ENCODE results near the gene ETS1.

Gene ETS1

DNA sequence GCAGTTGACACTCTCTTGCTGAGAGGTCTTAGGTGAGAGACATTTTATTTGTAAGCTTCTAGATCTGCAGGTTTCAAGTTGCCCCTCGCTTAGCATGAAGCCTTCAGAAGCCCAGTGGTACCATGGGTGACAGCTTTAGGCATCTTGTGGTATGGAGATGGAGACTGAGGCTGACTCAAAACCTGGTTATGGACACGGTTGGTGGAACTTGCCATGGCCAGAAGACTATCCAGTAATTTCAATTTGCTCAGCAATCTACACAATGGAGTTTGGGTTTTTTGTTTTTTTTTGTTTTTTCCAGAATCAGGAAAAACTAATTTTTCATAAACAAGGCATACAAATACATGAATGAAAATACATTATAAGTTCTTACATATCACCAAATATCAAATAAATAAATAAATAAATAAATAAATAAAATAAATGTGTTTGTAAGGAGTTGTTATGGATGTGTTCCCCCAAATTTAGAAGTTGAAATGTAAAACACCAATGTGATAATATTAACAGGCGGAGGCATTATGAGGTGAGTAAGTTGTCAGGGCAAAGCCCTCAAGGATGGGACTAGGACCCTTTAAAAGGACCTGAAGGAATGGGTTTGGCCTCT, 22.6 kb downstream of the ETS1 start:
- no peak for DNase-seq

DNA sequence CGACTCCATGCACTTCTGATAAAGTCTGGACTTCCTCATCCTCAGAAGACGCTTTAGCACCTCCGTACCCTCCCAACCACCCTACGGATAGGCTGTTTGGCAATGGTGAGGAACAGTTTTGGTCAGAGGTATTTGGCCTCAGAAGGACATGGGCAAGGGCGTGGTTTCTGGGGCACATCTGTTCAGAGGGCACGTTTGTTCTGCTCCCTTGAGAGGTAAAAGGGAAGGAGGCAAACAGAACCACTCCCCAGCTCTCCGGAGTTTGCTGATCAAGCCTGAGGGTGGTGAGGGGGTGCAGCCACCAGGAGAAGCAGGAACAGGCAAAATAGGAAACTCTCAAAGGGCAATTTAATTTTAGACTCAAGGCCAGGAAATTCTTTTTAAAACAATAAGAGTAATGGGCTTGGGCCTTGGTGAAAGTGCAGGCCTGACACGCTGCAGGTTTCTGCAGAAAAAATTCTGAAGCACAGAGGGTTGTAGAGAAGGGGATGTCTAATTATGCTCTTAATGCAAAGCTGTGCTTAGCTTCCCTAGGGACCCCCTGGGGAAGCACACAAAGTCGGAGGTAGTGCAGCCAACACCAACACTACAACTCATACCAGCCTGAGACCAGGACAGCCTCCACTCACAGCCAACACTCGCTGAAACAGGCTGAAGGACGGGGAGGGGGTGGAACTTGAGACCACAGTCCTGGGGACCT, 23.3 kb downstream of the ETS1 start:
- no peak for DNase-seq

DNA sequence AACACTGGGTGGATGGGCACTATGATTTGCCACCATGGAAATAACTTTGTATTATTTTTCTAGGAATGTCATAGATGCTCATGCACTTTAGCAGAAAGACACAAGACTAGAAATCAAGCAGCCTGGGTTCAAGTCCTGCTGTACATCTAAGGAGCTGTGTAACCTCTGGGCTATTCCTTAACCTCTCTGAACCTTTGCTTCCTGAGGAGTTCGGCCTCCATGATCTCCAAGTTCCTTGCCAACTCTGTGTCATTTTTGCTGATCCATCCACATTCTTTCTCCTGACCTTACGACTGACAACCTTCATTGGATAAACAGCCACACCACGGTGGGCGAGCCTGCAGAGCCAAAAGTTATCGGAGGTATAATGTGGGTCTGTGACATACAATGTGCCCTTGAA, 24.1 kb downstream of the ETS1 start:
- no peak for DNase-seq

DNA sequence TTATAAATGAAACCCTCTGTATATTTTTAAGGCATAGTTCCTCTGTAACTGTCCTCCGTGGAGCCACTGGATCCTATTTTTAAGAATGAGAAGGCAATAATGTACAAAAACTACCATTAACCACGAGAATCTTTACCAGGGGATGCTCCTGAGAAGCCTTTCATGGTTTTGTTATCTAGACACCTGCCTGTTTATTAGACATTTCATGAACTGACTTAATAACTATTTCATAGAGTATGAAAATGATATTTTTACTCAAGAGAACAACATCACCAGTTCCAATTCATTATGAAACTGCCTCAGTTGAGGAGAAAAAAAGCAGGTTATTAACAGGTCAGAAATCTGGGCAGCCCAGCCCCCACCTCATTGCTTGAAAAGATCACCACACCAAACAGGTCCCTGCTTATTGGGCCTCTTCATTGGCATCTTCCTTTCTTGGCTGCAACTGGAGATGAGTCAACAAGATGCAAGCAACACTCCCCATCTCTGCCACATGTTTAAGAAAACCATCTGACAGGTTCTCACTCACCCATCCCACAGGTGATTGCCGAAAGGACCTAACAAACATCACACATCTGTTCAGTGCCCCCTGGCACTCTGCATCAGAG, 27.8 kb downstream of the ETS1 start:
- DNase-seq: no peak

DNA sequence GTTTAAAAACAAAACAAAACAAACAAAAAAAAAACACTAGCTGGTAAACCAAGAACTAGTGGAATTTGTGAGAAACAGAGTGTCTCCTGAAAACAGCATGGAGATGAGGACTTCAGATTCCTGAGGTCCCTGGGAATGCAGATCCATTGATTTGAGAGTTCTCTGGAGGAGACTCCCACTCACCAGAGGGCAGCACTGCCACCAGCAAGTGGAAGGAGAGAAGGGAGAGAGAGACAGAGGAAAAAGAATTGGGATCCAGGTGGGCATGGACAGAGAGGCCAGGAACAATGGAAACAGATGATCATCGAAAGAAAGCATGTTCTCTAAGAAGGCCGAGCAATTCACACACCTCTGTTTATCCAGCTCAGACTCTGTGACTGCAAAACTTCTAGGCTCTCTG, 31.8 kb downstream of the ETS1 start:
- DNase-seq: no peak

DNA sequence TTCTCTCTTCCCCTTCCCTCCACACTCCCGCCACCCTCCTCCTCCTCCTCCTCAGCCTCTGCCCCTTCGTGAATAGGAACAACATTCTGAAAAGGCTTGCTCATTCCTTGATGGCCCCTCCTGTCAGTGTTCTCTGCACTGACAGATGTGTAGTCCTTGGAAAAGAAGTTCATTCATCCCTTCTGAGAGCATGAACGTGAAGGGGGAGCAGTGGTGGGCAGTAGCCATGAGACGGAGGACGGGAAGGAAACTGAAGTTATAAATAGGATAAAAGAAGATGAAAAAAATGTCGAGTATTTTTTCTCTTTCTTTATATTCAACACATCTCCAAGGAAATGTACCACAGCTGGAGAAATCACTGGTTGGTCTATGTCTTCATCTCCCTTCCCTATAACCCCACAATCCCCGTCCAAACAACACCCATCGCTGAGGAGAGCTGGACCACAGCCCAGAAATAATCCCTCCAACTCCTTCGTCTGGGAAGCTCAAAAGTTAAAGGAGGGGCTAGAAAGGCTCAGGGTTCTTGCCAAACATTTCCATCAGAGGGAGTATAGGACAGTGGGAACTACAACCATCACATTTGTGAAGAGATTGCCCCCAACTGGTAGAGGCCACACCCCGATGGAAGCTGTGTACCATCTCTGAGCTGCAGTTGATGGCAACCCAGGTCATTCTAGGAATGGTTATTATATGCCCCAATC, 33.5 kb downstream of the ETS1 start:
- no peak for DNase-seq

DNA sequence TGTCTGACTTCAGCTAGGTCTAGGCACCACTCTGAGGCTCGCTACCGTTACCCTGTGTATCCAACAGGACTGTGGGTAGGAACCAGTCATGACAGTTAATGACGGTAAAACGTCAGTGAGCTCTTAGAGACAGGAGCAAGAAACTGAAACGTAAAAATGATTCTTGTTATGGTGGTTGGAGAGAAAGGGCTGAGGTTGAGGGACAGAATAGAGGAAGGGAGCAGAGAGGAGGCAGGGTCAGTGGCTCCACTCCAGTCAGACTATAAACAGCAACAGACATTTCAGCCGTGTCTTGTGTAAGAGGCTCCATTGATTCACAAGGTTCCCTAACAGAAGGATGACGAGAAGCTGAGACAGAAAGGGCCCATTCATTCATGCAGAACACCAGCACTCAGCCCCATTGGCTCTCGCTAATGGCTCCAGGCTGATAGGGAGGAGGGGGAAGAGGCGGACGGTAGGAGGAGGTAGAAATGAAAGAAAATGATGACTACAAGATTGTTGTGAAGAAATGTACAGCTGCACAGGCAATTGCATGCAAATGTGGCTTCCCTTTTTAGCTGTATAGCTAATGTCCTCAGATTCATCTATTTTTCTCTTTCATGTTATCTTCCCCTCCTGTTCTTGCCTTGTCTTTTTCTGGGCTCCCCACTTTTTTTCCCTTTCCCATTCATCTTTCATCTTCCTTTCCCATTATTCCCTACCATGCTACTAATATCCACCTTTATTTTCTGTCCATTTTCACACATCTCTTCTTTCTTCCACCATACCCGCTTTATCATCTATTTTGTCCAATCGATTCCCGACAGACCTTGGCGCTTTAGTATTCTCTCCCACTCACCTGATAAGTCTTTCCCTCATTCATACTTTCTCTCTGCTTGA, 34.3 kb downstream of the ETS1 start:
- DNase-seq: no peak

DNA sequence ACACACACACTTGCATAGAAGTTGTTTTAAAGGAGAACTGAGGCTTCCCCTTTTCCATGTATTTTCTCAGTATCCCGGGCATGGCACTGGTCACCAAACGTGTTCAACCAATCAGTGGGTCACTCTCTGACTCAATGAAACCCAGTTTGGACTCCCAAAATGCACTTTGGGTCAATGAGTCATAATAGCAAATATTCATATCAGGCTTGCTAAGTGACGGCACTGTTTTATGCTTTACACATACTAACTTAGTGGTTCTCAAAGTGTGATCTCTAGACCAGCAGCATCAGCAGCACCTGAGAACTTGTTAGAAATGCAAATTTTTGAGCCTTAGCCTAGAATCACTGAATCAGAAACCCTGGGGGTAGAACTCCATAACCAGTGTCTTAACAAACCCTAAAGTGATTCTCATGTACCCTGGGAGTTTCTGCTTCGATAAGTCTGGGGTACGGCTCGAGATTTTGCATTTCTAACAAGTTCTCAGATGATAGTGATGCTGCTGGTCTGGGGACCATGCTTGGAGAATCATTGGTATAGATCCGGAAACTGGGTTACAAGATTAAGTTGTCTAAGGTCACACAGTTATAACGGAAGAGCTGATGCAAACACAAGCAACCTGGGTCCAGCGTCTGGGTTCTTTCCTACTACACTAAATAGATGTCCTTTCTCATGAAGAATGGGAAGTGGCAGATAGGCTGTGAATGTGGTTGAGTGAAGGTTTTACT, 35.6 kb downstream of the ETS1 start:
- no peak for DNase-seq

DNA sequence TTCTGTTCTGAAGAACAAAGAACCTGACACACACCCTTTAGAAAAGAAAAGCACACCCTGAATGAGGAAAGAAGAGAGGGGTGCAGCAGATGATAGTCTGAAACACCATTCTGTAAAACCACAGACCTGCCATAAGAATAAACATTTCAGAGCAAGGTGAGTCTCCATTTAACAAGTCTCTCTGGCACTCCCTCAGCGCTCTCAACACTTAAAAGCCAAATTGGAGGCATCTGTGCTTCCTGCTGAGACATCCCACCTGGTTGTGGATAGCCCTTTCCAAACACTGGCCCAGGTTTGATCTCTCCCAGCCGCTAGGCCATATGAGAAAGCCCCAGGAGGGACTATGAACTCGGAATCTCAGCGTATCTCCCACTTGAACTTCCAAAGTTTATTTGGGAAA, 36.3 kb downstream of the ETS1 start:
- no peak for DNase-seq

DNA sequence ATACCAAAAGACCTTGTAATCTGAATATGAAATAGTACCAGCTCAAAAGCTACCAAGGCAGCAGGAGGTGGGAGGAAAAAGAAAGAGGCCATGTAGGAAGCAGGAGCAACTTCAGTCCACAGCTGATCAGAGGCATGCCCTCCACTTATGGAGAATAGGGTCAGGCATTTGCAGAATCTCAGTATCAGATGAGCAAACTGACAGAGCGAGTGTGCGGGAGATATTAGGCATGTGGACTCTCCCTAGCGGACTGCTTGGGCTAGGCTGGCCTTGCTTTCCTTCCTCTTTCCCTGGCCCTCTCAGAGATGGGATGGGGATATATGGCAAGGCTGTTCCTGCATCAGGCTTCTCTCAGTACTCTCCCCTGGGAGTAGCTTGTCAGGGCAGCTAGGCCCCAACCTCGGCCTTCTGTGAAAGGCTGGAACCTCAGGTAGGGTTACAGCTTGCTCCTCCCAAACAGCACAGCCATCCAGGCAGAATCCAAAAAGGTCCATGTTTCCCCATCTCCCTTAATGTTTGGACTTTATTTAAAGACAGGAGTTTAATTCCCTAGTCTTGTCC, 37.0 kb downstream of the ETS1 start:
- DNase-seq: no peak

DNA sequence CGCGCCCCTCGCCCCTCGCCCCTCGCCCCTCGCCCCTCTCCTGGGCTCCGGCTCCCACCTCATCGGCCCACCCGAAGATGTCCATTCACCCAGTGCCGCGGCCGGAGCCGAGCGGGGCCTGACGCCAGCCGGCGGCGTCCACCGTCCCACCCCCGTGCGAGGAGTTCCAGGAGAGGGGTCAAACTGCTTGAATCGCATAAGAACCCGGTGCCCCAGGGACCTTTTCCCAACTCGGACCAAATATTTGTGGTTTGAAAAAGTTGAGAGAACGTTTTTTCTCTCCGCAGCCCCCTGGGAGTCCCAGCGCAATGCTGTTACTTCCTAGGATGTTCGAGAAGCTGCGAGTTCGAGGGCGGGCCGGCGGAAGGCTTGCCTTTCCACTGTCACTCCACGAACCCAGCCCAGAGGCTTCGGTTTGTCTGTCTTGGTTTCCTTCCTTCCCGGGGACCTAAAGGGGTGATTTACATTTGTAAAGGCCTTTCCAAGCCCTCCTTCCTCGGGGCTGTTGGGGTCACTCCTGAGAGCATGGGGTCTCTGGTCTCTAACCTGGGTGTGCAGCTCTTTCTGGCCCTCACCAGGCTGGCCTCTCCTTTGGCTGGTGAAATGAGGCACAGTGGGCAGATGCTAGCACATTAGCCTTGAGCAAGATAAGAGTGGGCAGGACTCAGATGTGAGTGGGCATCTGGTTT, 38.0 kb downstream of the ETS1 start:
- no peak for DNase-seq

DNA sequence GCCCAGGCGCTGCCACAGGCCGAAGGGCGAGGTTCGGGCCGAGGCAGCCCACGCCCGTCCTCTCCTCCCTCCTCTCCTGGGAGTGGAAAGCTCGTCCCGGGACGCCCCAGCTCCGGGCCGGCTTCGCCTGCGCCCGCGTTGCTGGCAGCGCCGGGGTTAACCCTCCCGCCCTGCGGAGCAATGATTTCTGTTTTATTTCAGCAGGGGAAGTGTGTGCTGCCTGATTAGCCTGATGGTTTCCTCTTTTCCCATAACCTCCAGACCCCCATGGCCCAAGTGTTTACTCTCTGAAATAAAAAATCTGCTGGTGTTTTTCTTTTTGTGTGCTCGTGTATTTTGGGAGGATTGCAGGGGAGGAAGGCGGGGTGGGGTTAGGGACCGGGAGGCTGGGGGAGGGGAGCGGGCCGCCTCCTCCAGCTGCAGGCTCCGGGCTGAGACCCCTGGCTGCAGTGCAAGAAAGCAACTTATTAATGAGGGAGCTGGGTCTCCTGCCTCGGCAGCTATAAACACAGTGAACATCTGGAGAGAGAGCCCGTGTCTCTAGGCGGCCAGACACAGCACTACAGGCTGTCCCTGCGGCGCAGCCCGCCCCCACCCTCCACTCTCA, 38.6 kb downstream of the ETS1 start:
- no peak for DNase-seq

DNA sequence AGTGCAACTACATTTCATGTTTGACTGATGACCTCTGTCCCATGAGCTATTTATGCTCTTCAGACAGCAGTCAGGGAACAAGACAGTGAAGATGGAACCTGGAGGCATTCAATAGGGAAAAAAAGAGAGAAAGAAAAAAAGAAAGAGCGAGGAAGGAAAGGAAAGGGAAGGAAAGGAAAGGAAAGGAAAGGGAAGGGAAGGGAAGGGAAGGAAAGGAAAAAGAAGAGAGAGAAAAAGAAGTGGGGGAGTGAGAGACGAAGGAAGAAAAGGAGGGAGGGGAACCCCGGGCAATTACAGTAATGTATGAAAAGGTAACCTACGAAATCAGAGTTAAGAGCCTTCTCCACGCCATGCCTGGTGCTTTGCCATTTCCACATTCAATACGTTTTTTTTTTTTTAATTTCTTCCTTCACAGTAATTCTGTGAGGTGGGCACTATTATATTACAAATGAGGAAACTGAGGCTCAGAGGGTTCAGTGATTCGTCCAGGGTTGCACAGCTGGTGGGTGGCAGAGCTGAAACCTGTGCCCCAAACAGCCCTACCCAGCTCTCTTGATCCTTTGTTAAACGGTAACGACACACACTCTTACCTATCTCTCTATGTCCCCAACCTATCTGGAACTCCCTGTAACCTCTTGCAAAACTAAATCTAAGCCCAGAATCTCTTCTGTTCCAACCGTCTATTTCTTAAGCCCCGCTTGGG, 39.3 kb downstream of the ETS1 start:
- DNase-seq: no peak

DNA sequence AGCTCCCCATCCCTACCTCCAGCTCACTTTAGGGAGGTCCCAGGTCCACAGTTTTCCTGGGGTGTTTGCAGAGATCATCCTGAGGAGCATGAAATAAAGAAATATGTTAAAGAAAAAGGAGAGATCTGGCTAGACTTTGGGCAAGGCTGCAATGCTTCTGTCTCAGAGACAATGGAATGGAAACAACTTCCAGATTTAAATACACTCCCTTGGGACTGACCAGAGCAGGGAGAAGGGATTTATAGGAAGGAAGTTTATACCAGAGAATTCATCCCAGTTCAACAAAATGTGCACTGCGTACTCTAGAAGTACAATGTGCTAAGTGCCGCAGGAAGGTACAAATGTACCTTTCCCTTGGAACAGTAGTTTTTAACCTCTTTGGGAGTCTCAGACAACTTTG, 40.4 kb downstream of the ETS1 start:
- DNase-seq: no peak

DNA sequence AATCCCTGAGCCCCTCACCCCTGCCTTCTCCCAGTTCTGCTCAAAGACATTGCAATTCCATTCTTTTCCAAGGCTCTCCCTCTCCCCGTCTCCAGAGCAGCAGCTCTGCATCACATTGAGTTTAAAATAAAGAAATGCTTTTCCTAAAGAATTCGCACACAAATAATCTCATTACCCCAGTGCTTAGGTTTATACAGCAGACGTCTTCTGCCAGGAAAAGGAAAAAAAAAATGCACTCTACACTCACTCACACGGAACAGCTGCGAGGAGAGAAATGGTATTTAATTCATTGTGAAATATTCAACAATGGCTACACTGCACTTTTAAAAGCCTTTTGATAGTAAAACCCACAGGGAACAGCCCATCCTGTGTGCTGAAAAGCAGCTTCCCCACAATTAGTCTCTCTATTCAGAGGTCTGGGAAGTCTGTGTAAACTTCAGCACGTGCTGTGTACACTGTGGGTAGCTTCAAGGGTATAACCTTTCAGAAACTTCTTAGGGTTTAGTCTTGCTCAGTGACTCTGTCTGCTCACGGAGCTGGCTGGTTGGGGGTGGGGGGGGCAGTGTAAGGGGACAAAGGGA, 42.8 kb downstream of the ETS1 start:
- DNase-seq: no peak

DNA sequence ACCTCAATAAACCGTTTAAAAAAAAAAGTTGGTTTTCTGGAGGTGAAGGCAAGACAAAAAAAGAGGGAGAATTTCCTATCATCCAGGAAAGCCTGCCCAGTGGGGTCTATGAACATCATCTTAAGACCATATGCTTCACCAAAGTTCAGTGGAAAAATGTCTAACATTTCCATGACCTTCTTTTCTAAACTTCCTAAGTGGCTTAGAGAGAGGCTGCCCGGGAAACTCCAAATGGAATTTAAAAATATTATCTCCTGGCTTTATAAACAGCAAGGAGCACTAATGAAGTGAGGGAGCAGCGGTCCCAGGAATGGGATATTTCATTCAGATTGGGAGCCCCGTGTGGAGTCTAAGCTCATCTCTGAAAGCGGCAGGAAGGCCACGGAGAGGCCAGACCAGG, 46.9 kb downstream of the ETS1 start:
- DNase-seq: no peak

DNA sequence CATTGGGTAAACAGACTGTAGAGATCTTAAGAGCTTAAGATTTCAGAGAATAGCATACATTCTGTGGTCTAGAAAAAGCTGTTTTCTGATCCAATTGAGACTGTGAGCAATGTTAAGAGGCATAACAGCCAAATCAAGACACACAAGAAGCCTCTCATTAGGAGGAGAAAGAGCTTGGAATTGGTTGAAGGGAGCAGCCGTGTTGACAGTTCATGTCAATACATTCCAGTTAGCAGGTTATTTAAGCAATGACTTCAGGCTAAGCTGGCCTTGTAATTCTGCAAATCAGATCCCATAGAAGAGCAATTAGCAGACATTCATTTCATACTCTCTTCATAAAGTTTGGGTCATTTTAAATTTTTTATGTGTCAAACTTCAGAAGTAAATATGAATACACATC, 50.9 kb downstream of the ETS1 start:
- DNase-seq: no peak

DNA sequence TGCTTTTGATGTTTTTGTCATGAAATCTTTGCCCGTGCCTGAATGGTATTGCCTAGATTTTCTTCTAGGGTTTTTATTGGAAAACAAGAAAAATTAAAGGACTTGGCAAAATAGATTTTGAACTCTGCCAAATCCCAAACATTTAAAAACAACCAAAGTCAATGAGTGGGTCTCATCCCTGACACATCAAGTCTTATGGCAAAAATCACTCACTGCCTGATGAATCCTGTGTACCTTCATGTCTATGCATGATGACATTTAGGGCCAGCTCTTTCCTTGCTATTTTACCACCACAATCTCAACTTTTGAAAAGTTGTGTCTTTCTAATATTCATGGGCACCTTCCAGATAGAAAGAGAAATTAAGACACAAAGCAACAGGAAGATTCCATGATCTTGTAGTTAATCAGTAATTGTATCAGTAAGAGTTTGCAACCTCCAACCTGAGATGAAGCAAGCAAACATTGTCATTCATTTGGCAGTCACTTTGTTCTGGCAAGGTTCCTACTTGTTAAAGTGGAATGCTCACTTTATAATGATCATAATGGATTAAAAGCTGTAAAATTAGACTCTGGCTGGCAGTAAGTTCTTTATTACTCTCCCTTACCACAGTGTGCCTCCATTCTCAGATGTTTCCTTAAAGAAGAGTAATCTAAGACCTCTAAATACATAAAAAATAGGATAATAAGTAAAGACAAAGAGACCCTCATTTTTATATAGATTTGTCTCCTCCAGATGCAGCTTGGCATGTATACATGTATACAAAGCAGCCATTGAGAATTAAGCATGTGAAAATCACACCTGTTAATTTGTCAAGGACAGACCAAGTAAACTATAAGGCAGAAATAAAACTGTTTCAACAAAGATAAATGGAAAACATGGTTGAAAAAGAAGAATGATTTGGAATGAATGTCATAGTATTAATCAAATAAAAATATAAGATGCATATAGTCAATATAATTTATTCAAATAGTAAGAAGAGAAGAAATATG, 51.6 kb downstream of the ETS1 start:
- no peak for DNase-seq

DNA sequence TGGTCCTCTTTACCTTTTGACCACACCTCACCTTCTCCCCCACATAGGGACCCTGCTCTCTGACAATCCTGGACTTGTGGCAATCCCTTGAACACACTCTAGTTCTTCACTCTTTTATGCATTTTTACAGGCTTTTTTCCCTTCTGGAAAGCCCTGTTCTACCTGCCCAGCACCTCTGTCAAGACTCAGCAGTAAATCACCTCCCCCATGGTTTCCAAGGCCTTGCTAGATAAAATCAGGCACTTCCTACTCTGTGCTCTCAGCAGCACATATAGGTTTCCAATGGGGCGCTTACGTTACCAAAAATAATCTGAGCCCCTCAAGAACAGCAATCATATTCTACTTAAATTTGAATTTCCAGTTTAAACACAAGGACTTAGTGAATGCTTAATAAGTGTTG, 53.9 kb downstream of the ETS1 start:
- no peak for DNase-seq

All from NCI-H2171 (cell line).